Neural cell (in vitro differentiated cells): ENCODE data around the gene TUBD1. TPM values are rescaled to one million over a fixed set of nuclear protein-coding genes. Genes with fewer than 3 reads are reported as not detected.

Source experiments
- H2AFZ ChIP-seq: fragments of 200-600, 300-800 bp; sonication (generic), shearing (Covaris generic); 2 replicates; pipeline ENCODE4 v1.6.0; 2014; ENCODE audit warnings: low read depth, mild to moderate bottlenecking, antibody characterized with exemption, low read length, moderate library complexity
- H3F3A ChIP-seq: fragments of 200-600 bp; shearing (Covaris generic); 2 replicates; pipeline ENCODE4 v1.6.1; 2016; ENCODE audit warnings: mild to moderate bottlenecking, moderate library complexity, mixed read lengths, antibody characterized with exemption, low read length; ENCODE audit not compliant: insufficient read depth, poor library complexity, severe bottlenecking
- H3K27ac ChIP-seq: fragments of 200-600, 300-800 bp; sonication (generic), shearing (Covaris generic); 2 replicates; pipeline ENCODE4 v1.5.1; 2014; ENCODE audit warnings: mild to moderate bottlenecking, low read length, moderate library complexity
- H3K27me3 ChIP-seq: fragments of 300-800, 200-600 bp; sonication (generic), shearing (Covaris generic); 2 replicates; pipeline ENCODE4 v1.6.0; 2014; ENCODE audit warnings: mild to moderate bottlenecking, low read depth, low read length, moderate library complexity; ENCODE audit not compliant: insufficient read depth
- H3K36me3 ChIP-seq: fragments of 300-800, 200-600 bp; sonication (generic), shearing (Covaris generic); 2 replicates; pipeline ENCODE4 v1.5.1; 2014; ENCODE audit warnings: mild to moderate bottlenecking, antibody characterized with exemption, low read length, moderate library complexity; ENCODE audit not compliant: insufficient read depth
- H3K4me2 ChIP-seq: fragments of 300-800, 200-600 bp; sonication (generic), shearing (Covaris generic); 2 replicates; pipeline ENCODE4 v1.6.0; 2014; ENCODE audit warnings: mild to moderate bottlenecking, low read length
- H3K4me3 ChIP-seq: fragments of 300-800, 200-600 bp; sonication (generic), shearing (Covaris generic); 2 replicates; pipeline ENCODE4 v1.5.1; 2014; ENCODE audit warnings: mild to moderate bottlenecking, low read length, moderate library complexity
- H3K79me2 ChIP-seq: fragments of 200-600 bp; shearing (Covaris generic); replicated peaks from 2 replicates; pipeline ENCODE4 v1.6.0; 2014; ENCODE audit warnings: mild to moderate bottlenecking, low read length, moderate library complexity; ENCODE audit not compliant: insufficient read depth
- H3K9ac ChIP-seq: fragments of 300-800, 200-600 bp; sonication (generic), shearing (Covaris generic); 2 replicates; pipeline ENCODE4 v1.6.1; 2016; ENCODE audit warnings: mild to moderate bottlenecking, low read length, mixed read lengths
- H3K9me2 ChIP-seq: fragments of 200-600 bp; shearing (Covaris generic); 2 replicates; pipeline ENCODE4 v1.6.1; 2016; ENCODE audit warnings: mild to moderate bottlenecking, low read length, mixed read lengths; ENCODE audit not compliant: insufficient read depth
- H3K9me3 ChIP-seq: fragments of 200-600, 300-800 bp; sonication (generic), shearing (Covaris generic); 2 replicates; pipeline ENCODE4 v1.6.1; 2016; ENCODE audit warnings: mild to moderate bottlenecking, mixed run types, low read length, moderate library complexity, mixed read lengths
- H4K20me1 ChIP-seq: fragments of 200-600 bp; shearing (Covaris generic); 2 replicates; pipeline ENCODE4 v1.6.1; 2016; ENCODE audit warnings: mild to moderate bottlenecking, mixed run types; ENCODE audit not compliant: insufficient read depth
- EP300 ChIP-seq: fragments of 450-650 bp; conservative IDR thresholded peaks from 2 replicates; pipeline ENCODE4 v1.6.1; 2014; ENCODE audit warnings: antibody characterized with exemption, mild to moderate bottlenecking, moderate library complexity; ENCODE audit not compliant: poor library complexity, severe bottlenecking
- EZH2 ChIP-seq: fragments of 200-600, 300-800 bp; shearing (Covaris generic), sonication (generic); IDR thresholded peaks from 2 replicates; pipeline ENCODE4 v1.6.1; 2014; ENCODE audit warnings: antibody characterized with exemption, low read length, borderline replicate concordance, mild to moderate bottlenecking; ENCODE audit not compliant: insufficient read depth, poor library complexity, severe bottlenecking
- MXI1 ChIP-seq: fragments of 450-650 bp; conservative IDR thresholded peaks from 2 replicates; pipeline ENCODE4 v1.6.1; 2014; ENCODE audit warnings: antibody characterized with exemption, mild to moderate bottlenecking; ENCODE audit not compliant: poor library complexity, severe bottlenecking
- POLR2AphosphoS5 ChIP-seq: IDR thresholded peaks from 2 replicates; pipeline ENCODE4 v1.6.1; 2012
- RAD21 ChIP-seq: fragments of 450-650 bp; conservative IDR thresholded peaks from 2 replicates; pipeline ENCODE4 v1.6.1; 2014; ENCODE audit warnings: antibody characterized with exemption, mild to moderate bottlenecking, moderate library complexity
- SMC3 ChIP-seq: fragments of 450-650 bp; conservative IDR thresholded peaks from 2 replicates; pipeline ENCODE4 v1.6.1; 2014; ENCODE audit warnings: antibody characterized with exemption, mild to moderate bottlenecking, moderate library complexity; ENCODE audit not compliant: poor library complexity
- TAF1 ChIP-seq: IDR thresholded peaks from 2 replicates; pipeline ENCODE4 v1.6.1; 2012; ENCODE audit warnings: low read depth
- polyA plus RNA-seq: library from polyadenylated mRNA; depleted of rRNA; stranded (reverse); fragments of >200 nt; gene quantifications from 2 replicates; pipeline ENCODE4 v1.2.3, GENCODE V29; 2014
- TF ChIP-seq, protein P1 (sequence below): fragments of 450-650 bp; IDR thresholded peaks from 2 replicates; pipeline ENCODE4 v1.5.1; 2014; ENCODE audit warnings: antibody characterized with exemption, mild to moderate bottlenecking, moderate library complexity; ENCODE audit not compliant: poor library complexity, severe bottlenecking
- TF ChIP-seq, protein P2 (sequence below): IDR thresholded peaks from 2 replicates; pipeline ENCODE4 v1.6.1; 2012; ENCODE audit warnings: borderline replicate concordance

The TUBD1 gene
- polyA plus RNA-seq, 1 donor from 2014 or later, result 12.3 TPM

DNA sequence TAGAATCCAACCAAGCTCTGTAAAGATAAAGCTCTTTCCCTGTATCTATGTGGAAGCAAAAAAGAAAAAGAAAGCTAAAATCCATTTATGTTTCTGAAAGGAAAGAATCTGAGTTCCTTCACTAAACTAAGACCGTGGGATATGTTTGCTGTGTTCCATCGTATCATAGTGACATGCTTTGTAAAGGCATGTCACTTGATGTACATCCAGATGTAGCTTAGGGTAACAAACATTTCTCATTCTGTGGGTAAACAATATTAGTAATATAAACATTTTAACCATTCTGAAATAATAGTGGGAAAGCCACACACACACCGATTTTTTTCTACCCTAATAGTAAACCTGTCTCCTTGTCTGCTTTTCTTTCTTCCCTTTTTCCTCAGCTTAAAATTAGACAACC is 78.1 kb downstream of the TUBD1 start:
- H3K9me2 ChIP-seq, result no peaks in the 10 kb centered on the region
- H3K9me3 ChIP-seq, result no peaks in the 10 kb centered on the region
- H4K20me1 ChIP-seq, result no peaks in the 10 kb centered on the region
- no peak overlapping the region for H3K27ac ChIP-seq
- H3F3A ChIP-seq, result no peaks in the 10 kb centered on the region
- no peak overlapping the region for H3K9ac ChIP-seq
- no peaks in the 10 kb centered on the region for H3K27me3 ChIP-seq
- no peaks in the 10 kb centered on the region for H3K79me2 ChIP-seq
- H3K4me2 ChIP-seq, result no peak overlapping the region
- TF ChIP-seq EP300 (no peak), TAF1 (no peak)
- no peak overlapping the region for H2AFZ ChIP-seq
- H3K36me3 ChIP-seq, result peaks cover 8% of the 10 kb centered on the region
- no peak overlapping the region for H3K4me3 ChIP-seq

DNA sequence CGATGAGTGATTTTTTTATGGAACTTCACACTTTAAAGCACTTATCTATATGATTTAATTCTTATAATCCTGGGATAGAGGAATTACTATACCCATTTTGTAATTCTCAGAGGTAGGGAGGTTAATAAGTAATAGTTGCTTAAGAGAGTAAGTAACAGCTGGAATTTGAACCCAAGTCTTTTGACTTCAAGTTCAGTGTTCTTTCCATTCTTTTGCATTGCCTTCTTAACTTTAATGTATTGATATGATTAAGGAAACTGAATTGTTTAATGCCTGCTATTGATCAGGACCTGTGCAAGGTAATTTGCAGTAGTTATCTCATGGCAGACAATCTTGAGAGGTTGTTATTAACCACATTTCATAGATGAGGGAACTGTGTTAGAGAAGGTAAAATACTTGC is 78.5 kb downstream of the TUBD1 start:
- Histone ChIP-seq H3K79me2 (no peaks in the 10 kb centered on the region), H2AFZ (no peak overlapping the region), H3K4me2 (no peak overlapping the region), H3F3A (no peaks in the 10 kb centered on the region), H3K9me2 (no peaks in the 10 kb centered on the region), H3K36me3 (peaks cover 8% of the 10 kb centered on the region), H3K9me3 (no peaks in the 10 kb centered on the region), H3K27ac (no peak overlapping the region), H3K4me3 (no peak overlapping the region), H3K27me3 (no peaks in the 10 kb centered on the region), H3K9ac (no peak overlapping the region), H4K20me1 (no peaks in the 10 kb centered on the region)
- TF ChIP-seq RAD21, result no peak
- no peak for TF ChIP-seq EZH2
- no peak for TF ChIP-seq EP300
- TF ChIP-seq TAF1, result no peak
- TF ChIP-seq SMC3, result no peak
- TF ChIP-seq POLR2AphosphoS5, result no peak
- TF ChIP-seq MXI1, result no peak

GRCh38 chr17:59812139-59812538 is 80.6 kb downstream of the TUBD1 start:
- Histone ChIP-seq H3K36me3 (peaks cover 8% of the 10 kb centered on the region), H3K27ac (no peak overlapping the region), H4K20me1 (no peaks in the 10 kb centered on the region), H3K4me2 (no peak overlapping the region), H3F3A (no peaks in the 10 kb centered on the region), H3K9me2 (no peaks in the 10 kb centered on the region), H2AFZ (no peak overlapping the region), H3K9ac (no peak overlapping the region), H3K79me2 (no peaks in the 10 kb centered on the region), H3K27me3 (no peaks in the 10 kb centered on the region), H3K4me3 (no peak overlapping the region), H3K9me3 (no peaks in the 10 kb centered on the region)
- TF ChIP-seq TAF1, result no peak
- no peak for TF ChIP-seq RAD21
- TF ChIP-seq, protein P1, sequence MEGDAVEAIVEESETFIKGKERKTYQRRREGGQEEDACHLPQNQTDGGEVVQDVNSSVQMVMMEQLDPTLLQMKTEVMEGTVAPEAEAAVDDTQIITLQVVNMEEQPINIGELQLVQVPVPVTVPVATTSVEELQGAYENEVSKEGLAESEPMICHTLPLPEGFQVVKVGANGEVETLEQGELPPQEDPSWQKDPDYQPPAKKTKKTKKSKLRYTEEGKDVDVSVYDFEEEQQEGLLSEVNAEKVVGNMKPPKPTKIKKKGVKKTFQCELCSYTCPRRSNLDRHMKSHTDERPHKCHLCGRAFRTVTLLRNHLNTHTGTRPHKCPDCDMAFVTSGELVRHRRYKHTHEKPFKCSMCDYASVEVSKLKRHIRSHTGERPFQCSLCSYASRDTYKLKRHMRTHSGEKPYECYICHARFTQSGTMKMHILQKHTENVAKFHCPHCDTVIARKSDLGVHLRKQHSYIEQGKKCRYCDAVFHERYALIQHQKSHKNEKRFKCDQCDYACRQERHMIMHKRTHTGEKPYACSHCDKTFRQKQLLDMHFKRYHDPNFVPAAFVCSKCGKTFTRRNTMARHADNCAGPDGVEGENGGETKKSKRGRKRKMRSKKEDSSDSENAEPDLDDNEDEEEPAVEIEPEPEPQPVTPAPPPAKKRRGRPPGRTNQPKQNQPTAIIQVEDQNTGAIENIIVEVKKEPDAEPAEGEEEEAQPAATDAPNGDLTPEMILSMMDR, result no peak
- TF ChIP-seq EP300, result no peak
- no peak for TF ChIP-seq MXI1
- TF ChIP-seq EZH2, result no peak

- no peak overlapping the region for H3K27ac ChIP-seq
- peaks cover 8% of the 10 kb centered on the region for H3K36me3 ChIP-seq
- H3K9me3 ChIP-seq, result no peaks in the 10 kb centered on the region
- H3K9ac ChIP-seq, result no peak overlapping the region
- no peaks in the 10 kb centered on the region for H4K20me1 ChIP-seq
- no peaks in the 10 kb centered on the region for H3K27me3 ChIP-seq
- no peaks in the 10 kb centered on the region for H3K9me2 ChIP-seq
- no peak overlapping the region for H3K4me2 ChIP-seq
- no peaks in the 10 kb centered on the region for H3F3A ChIP-seq
- no peak overlapping the region for H2AFZ ChIP-seq
- no peak overlapping the region for H3K4me3 ChIP-seq
- no peaks in the 10 kb centered on the region for H3K79me2 ChIP-seq
- TF ChIP-seq EP300 (no peak), POLR2AphosphoS5 (no peak), RAD21 (no peak), EZH2 (no peak), TAF1 (no peak), MXI1 (no peak), SMC3 (no peak)
- TF ChIP-seq, protein P1, result no peak
- TF ChIP-seq, protein P2, sequence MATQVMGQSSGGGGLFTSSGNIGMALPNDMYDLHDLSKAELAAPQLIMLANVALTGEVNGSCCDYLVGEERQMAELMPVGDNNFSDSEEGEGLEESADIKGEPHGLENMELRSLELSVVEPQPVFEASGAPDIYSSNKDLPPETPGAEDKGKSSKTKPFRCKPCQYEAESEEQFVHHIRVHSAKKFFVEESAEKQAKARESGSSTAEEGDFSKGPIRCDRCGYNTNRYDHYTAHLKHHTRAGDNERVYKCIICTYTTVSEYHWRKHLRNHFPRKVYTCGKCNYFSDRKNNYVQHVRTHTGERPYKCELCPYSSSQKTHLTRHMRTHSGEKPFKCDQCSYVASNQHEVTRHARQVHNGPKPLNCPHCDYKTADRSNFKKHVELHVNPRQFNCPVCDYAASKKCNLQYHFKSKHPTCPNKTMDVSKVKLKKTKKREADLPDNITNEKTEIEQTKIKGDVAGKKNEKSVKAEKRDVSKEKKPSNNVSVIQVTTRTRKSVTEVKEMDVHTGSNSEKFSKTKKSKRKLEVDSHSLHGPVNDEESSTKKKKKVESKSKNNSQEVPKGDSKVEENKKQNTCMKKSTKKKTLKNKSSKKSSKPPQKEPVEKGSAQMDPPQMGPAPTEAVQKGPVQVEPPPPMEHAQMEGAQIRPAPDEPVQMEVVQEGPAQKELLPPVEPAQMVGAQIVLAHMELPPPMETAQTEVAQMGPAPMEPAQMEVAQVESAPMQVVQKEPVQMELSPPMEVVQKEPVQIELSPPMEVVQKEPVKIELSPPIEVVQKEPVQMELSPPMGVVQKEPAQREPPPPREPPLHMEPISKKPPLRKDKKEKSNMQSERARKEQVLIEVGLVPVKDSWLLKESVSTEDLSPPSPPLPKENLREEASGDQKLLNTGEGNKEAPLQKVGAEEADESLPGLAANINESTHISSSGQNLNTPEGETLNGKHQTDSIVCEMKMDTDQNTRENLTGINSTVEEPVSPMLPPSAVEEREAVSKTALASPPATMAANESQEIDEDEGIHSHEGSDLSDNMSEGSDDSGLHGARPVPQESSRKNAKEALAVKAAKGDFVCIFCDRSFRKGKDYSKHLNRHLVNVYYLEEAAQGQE, result no peak
Measured at GRCh38 chr17:59811209-59811608, 81.5 kb downstream of the TUBD1 start.
